Endodermal cell (in vitro differentiated cells): Measurements from ENCODE around the gene FOXL3. TPM values are rescaled to one million over a fixed set of nuclear protein-coding genes. Genes with fewer than 3 reads are reported as not detected.
"Not testable (repeated sequence)": the region's sequence is repeated elsewhere in the genome, so short reads cannot be mapped to it uniquely, and the experiment has no call there.

Source experiments
- DNase-seq: peaks from one replicate; pipeline ENCODE4 v3.0.0-alpha.2; 2017
- H3K27ac ChIP-seq: 2 replicates; pipeline ENCODE4 v1.5.1; 2013; ENCODE audit warnings: mild to moderate bottlenecking, low read depth, low read length, moderate library complexity
- H3K27me3 ChIP-seq: 2 replicates; pipeline ENCODE4 v1.6.1; 2013; ENCODE audit warnings: mild to moderate bottlenecking, low read length, moderate library complexity; ENCODE audit not compliant: insufficient read depth, control insufficient read depth, poor library complexity, severe bottlenecking
- H3K36me3 ChIP-seq: 2 replicates; pipeline ENCODE4 v1.7.0; 2013; ENCODE audit warnings: mild to moderate bottlenecking, low read length, moderate library complexity; ENCODE audit not compliant: control insufficient read depth, insufficient read depth
- H3K4me1 ChIP-seq: one replicate; pipeline ENCODE4 v1.7.0; 2013; ENCODE audit warnings: low read length; ENCODE audit not compliant: control insufficient read depth, insufficient read depth
- H3K4me3 ChIP-seq: 2 replicates; pipeline ENCODE4 v1.5.1; 2013; ENCODE audit warnings: mild to moderate bottlenecking, low read length, moderate library complexity
- H3K9ac ChIP-seq: 2 replicates; pipeline ENCODE4 v1.6.1; 2013; ENCODE audit warnings: mild to moderate bottlenecking, low read length, moderate library complexity; ENCODE audit not compliant: poor library complexity, severe bottlenecking; ENCODE audit errors: extremely low read depth
- H3K9me3 ChIP-seq: 2 replicates; pipeline ENCODE4 v1.6.1; 2013; ENCODE audit warnings: mild to moderate bottlenecking, low read length, moderate library complexity; ENCODE audit not compliant: control insufficient read depth
- H3K27ac Mint-ChIP-seq: 2 replicates; pipeline ENCODE4 v1.8.0; 2020; ENCODE audit warnings: mixed read lengths
- H3K27me3 Mint-ChIP-seq: 2 replicates; pipeline ENCODE4 v1.8.0; 2021; ENCODE audit warnings: mild to moderate bottlenecking, mixed read lengths; ENCODE audit not compliant: insufficient read depth
- H3K36me3 Mint-ChIP-seq: 2 replicates; pipeline ENCODE4 v1.8.0; 2020; ENCODE audit warnings: low read depth, mixed read lengths
- H3K4me1 Mint-ChIP-seq: 2 replicates; pipeline ENCODE4 v1.8.0; 2020; ENCODE audit warnings: mixed read lengths
- H3K4me3 Mint-ChIP-seq: 2 replicates; pipeline ENCODE4 v1.8.0; 2020; ENCODE audit warnings: mild to moderate bottlenecking, moderate library complexity, mixed read lengths
- H3K9me3 Mint-ChIP-seq: 2 replicates; pipeline ENCODE4 v1.8.0; 2020; ENCODE audit warnings: mild to moderate bottlenecking, mixed read lengths
- WGBS, 2 experiments: methylation state at CpG; one replicate each; pipeline versions ENCODE4 v1.1.5 to v1.1.7; 2013; ENCODE audit warnings: missing lambda C conversion rate in 2 of 2, mixed read lengths in 1 of 2; ENCODE audit not compliant: insufficient coverage in 1 of 2, insufficient read length in 1 of 2; 5-methylcytosine and 5-hydroxymethylcytosine counted together
- long read RNA-seq, 4 experiments: library from polyadenylated mRNA in 2 of 4; library from RNA in 1 of 4; library from capped mRNA in 1 of 4; stranded (forward) in 3 of 4; unstranded in 1 of 4; transcript quantifications; one replicate each; pipeline ENCODE4 v2.0.0, GENCODE V29; 2020 to 2021; ENCODE audit warnings: inconsistent platforms in 1 of 4
- polyA plus RNA-seq, 2 experiments: library from polyadenylated mRNA; stranded (reverse); fragments of 50-300 nt; gene quantifications; one replicate each; pipeline ENCODE4 v1.2.3, GENCODE V29; 2013
- total RNA-seq, 2 donors: library from RNA; stranded (reverse); fragmentation: NEBNext Ultra II Directional in 1 of 2; extraction: Animal tissue kit (Norgen Biotek cat#: 25700) in 1 of 2; gene quantifications; 2 replicates in 1 of 2; 3 replicates in 1 of 2; pipeline ENCODE4 v1.2.1, GENCODE V29; 2021
- TF ChIP-seq, protein P1 (sequence below): fragments of 200-600 bp; sonication (generic); conservative IDR thresholded peaks from 2 replicates; pipeline ENCODE4 v1.5.0; 2021; ENCODE audit warnings: antibody characterized with exemption, mild to moderate bottlenecking

FOXL3 gene
- total RNA-seq: not detected
- polyA plus RNA-seq (2013, experiment 1 of 2): not detected
- polyA plus RNA-seq (2013, experiment 2 of 2): not detected
- long read RNA-seq, experiment 1: 0 reads
- long read RNA-seq, experiment 2: 0 reads
- long read RNA-seq, experiment 3: 0 reads
- long read RNA-seq, experiment 4: 0 reads

GRCh38 chr7:289756-290553 lies at the start of gene FOXL3:
Gene FOXL3 (plus strand): TSS chr7:290170. CDS start chr7:290170, 0 bp downstream.
- no peaks in the 10 kb centered on the region for H3K4me1 Mint-ChIP-seq
- Histone ChIP-seq H3K36me3 (no peaks in the 10 kb centered on the region), H3K9me3 (no peaks in the 10 kb centered on the region), H3K27me3 (peaks cover 47% of the 10 kb centered on the region), H3K4me3 (no peak within 1 kb of the TSS), H3K9ac (no peak within 1 kb of the TSS), H3K27ac (no peak within 1 kb of the TSS), H3K4me1 (no peaks in the 10 kb centered on the region)
- H3K36me3 Mint-ChIP-seq: no peaks in the 10 kb centered on the region
- DNase-seq: peak; percentile 26
- peak within 1 kb of the TSS; percentile 33 for H3K4me3 Mint-ChIP-seq
- TF ChIP-seq, protein P1, sequence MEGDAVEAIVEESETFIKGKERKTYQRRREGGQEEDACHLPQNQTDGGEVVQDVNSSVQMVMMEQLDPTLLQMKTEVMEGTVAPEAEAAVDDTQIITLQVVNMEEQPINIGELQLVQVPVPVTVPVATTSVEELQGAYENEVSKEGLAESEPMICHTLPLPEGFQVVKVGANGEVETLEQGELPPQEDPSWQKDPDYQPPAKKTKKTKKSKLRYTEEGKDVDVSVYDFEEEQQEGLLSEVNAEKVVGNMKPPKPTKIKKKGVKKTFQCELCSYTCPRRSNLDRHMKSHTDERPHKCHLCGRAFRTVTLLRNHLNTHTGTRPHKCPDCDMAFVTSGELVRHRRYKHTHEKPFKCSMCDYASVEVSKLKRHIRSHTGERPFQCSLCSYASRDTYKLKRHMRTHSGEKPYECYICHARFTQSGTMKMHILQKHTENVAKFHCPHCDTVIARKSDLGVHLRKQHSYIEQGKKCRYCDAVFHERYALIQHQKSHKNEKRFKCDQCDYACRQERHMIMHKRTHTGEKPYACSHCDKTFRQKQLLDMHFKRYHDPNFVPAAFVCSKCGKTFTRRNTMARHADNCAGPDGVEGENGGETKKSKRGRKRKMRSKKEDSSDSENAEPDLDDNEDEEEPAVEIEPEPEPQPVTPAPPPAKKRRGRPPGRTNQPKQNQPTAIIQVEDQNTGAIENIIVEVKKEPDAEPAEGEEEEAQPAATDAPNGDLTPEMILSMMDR: no peak
- peaks cover 83% of the 10 kb centered on the region for H3K27me3 Mint-ChIP-seq
- WGBS, 2 experiments: 81% methylated on average over 38 to 78 of the region's 79 CpGs
- no peaks in the 10 kb centered on the region for H3K9me3 Mint-ChIP-seq
- H3K27ac Mint-ChIP-seq: no peak within 1 kb of the TSS

DNA sequence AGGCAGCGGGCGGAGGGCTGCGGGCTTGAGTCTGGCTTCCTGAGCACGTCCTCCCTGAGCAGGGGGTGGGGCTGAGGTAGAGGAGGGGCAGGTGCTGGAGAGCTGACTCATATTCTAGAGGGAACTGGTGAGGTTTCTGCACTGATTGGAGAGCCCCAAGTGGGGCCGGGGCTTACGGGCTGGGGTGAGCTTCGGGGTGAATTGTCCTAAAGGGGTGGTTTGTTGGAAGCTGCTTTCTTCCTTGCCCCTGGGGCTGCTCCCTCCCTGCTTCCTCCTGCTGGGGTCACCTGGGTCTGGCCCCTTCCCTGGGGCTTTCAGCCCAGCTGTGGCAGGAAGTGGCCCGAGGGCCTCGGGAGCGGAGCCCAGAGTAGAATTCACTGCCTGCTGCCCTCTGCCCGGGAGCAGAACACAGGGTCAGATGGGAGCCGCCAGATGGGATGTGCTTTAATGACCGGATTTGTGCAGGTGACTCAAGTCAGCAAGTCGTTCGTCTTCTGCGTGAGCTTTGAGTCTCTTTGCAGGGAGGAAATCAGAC lies 49.0 kb upstream of the FOXL3 start:
- H3K9ac ChIP-seq: no peak overlapping the region
- H3K9me3 ChIP-seq: no peaks in the 10 kb centered on the region
- H3K9me3 Mint-ChIP-seq: no peaks in the 10 kb centered on the region
- no peak overlapping the region for H3K4me3 Mint-ChIP-seq
- no peaks in the 10 kb centered on the region for H3K4me1 Mint-ChIP-seq
- peak overlapping the region; percentile 68 for H3K27ac ChIP-seq
- peak; percentile 71 for DNase-seq
- peaks cover 15% of the 10 kb centered on the region for H3K36me3 Mint-ChIP-seq
- no peak overlapping the region for H3K27ac Mint-ChIP-seq
- no peak overlapping the region for H3K4me3 ChIP-seq
- TF ChIP-seq, protein P1: no peak
- H3K36me3 ChIP-seq: no peaks in the 10 kb centered on the region
- H3K27me3 ChIP-seq: no peaks in the 10 kb centered on the region
- 74 to 75% methylated on average over 13 to 16 of the region's 16 CpGs for WGBS, 2 experiments
- no peaks in the 10 kb centered on the region for H3K27me3 Mint-ChIP-seq
- H3K4me1 ChIP-seq: no peaks in the 10 kb centered on the region

DNA sequence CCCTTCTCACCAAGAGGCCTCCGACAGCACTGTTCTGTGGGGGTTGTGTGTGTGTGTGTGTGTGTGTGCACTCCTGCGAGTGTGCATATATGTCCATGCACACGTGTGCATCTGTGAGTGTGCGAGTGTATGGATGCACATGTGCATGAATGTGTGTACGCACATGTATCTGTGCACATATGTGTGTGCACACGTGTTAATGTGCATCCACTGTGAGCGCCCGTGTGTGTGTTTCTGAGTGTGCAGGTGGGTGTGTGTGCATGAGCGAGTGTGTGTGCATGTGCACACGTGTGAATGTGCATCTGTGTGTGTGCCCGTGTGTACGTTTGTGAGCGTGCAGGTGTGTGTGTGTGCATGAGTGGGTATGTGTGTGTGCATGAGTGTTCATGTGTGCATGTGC lies 48.5 kb upstream of the FOXL3 start:
- Mint-ChIP-seq H3K27ac (no peak overlapping the region), H3K4me3 (no peak overlapping the region), H3K27me3 (no peaks in the 10 kb centered on the region), H3K36me3 (peaks cover 19% of the 10 kb centered on the region), H3K4me1 (no peaks in the 10 kb centered on the region), H3K9me3 (no peaks in the 10 kb centered on the region)
- Histone ChIP-seq H3K27me3 (no peaks in the 10 kb centered on the region), H3K9me3 (no peaks in the 10 kb centered on the region), H3K4me3 (no peak overlapping the region), H3K36me3 (no peaks in the 10 kb centered on the region), H3K27ac (no peak overlapping the region), H3K9ac (no peak overlapping the region), H3K4me1 (no peaks in the 10 kb centered on the region)
- TF ChIP-seq, protein P1: no peak
- no peak for DNase-seq
- WGBS, 2 experiments: 93 to 96% methylated on average over 11 to 13 of the region's 13 CpGs

DNA sequence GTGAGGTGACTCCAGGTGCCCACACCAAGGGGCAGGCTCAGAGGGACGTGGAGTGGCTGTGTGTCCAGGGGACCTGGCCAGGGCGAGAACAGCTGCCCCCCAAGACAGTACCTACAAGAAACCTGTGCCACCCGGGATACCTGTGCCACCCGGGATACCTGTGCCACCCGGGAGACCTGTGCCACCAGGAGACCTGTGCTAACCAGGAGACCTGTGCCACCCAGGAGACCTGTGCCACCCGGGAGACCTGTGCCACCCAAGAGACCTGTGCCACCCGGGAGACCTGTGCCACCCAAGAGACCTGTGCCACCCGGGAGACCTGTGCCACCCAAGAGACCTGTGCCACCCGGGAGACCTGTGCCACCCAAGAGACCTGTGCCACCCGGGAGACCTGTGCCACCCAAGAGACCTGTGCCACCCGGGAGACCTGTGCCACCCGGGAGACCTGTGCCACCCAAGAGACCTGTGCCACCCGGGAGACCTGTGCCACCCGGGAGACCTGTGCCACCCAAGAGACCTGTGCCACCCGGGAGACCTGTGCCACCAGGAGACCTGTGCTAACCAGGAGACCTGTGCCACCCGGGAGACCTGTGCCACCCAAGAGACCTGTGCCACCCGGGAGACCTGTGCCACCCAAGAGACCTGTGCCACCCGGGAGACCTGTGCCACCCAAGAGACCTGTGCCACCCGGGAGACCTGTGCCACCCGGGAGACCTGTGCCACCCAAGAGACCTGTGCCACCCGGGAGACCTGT lies 47.0 kb upstream of the FOXL3 start:
- H3K4me3 ChIP-seq, H3K27ac Mint-ChIP-seq, H3K4me1 ChIP-seq, H3K9me3 Mint-ChIP-seq, H3K9me3 ChIP-seq, H3K27me3 ChIP-seq, H3K36me3 ChIP-seq, H3K4me3 Mint-ChIP-seq, H3K27ac ChIP-seq, H3K9ac ChIP-seq, H3K4me1 Mint-ChIP-seq, H3K27me3 Mint-ChIP-seq, DNase-seq: not testable (repeated sequence)
- WGBS, 2 experiments: 93% methylated on average over 5 of the region's 21 CpGs; no CpG with 5 or more reads in 1 of the 2 experiments
- H3K36me3 Mint-ChIP-seq: peaks cover 21% of the 10 kb centered on the region
